ES-I3 (cell line): ENCODE results near the gene PFN1.

Experiments
- H3K36me3 ChIP-seq: 2 replicates; pipeline ENCODE4 v1.6.1; 2013; ENCODE audit warnings: mild to moderate bottlenecking, low read length, control low read depth, moderate library complexity; ENCODE audit not compliant: insufficient read depth
- H3K4me1 ChIP-seq: 2 replicates; pipeline ENCODE4 v1.6.1; 2013; ENCODE audit warnings: mild to moderate bottlenecking, control low read depth, low read length; ENCODE audit not compliant: insufficient read depth
- H3K9ac ChIP-seq: 2 replicates; pipeline ENCODE4 v1.6.1; 2013; ENCODE audit warnings: low read depth, mild to moderate bottlenecking, low read length, moderate library complexity
- H3K9me3 ChIP-seq: 2 replicates; pipeline ENCODE4 v1.6.1; 2013; ENCODE audit warnings: mild to moderate bottlenecking, low read length, moderate library complexity; ENCODE audit not compliant: control insufficient read depth, insufficient read depth

PFN1 gene

DNA sequence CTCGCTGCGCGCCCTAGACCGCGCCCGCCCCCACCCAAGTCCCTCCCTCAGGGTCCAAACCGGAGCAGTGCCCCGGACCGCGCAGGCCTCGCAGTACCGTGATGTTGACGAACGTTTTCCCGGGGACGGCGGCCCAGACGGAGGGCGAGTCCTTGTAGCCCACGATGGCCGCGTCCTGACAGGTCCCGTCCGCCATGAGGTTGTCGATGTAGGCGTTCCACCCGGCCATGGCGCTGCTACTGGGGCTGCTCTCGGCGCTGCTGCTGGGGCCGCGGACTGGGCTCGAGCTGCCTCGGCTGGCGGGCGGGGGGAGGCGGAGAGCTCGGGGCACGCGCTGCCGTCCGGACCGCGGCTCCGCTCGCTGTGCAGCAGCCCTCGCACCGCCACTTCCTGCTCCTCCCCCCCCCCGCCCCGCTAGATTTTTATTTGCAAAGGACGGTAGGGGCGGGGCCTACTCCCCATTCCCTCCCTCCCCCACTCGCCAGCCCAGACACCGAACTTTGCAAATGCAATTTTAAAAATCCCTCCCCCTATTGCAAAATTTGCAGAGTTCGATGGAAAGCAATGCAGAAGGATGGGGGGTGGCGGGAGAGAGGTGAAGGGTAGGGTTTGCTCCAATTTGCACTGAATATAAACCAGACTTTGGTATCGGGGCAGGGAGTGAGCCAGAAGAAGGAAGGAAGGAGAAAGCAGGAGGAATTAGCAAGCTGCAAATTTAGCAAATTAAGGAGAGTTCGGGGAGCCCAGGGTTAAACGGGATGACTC, at the start of gene PFN1:
Gene PFN1, minus strand, starts transcription at position 365 of the 765 bp plus-strand sequence. Its CDS starts 136 bp downstream, at position 229.
- Histone ChIP-seq H3K9me3 (no peaks in the 10 kb centered on the region), H3K4me1 (peaks cover 25% of the 10 kb centered on the region), H3K9ac (peak within 1 kb of the TSS; percentile 76), H3K36me3 (peaks cover 9% of the 10 kb centered on the region)

DNA sequence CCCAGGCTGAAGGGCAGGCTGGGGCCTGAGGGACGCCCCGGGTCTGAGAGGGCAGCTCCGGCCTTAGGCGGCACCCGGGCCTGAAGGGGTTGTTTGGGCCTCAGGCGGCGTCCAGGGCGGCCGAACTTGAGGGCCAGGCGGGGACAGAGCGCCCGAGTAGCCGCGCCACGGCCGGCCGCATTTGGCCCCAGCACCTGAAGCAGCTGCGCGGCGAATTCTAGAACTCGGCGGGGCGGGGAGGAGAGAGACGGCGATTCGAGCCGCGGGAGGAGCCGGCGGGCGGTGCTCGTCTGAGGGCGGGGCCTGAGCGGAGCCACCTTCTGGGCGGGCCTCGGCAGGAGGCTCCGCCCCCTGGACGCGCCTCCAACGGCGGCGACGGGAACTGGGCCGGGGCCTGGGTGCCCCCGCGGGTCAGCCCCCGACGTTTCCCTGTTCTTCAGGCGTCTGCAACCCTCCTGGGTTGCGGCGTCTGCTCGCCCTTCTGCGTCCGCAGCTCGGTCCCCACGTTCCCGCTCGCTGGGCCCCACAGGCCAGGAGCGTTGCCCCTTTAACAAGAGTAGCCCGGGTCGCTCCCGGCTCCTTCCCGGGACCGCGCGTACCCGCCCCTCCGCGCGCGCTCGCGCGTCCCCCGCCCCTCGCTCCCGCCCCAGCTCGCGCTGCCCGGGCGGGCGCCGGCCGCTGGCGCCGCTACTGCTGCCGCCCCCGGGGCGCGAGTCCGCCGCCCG, 49.1 kb upstream of the PFN1 start, which contains the start of the genes INCA1 and KIF1C:
Gene INCA1, minus strand, starts transcription at position 221 of the 725 bp plus-strand sequence. CDS start 3,085 bp downstream, outside the sequence.
Gene KIF1C, plus strand, starts transcription at position 649 of the 725 bp plus-strand sequence. CDS start 2,297 bp downstream, outside the sequence.
- no peaks in the 10 kb centered on the region for H3K9me3 ChIP-seq
- H3K9ac ChIP-seq, result peak within 1 kb of the TSS; percentile 83
- H3K36me3 ChIP-seq, result peaks cover 4% of the 10 kb centered on the region; the same call in 1 of the 2 replicates
- H3K4me1 ChIP-seq, result 0 out of 2 replicates have a peak, but pooled peaks cover 7% of the 10 kb centered on the region

DNA sequence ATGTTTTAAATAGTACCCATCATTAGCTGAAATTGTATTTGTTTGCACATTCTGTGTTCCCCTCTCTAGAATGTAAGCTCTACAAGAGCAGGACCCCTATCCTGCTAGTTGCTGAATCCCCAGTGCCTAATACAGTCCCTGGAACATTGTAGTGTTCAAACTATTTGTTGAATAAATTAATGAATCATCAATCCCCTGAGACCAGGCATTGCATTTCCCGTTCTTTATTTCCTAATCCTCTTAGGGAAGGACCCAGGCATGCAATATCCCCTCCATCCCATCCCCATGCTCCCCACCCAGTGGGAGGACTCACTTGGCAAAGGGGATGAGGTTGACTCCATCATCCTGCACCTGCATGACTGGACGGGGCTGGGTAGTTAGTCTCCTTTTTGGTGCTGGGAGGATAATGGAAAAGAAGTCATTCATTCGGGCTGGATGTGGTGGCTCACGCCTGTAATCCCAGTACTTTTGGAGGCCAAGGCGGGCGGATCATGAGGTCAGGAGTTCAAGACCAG, 45.8 kb upstream of the PFN1 start:
- no peaks in the 10 kb centered on the region for H3K9me3 ChIP-seq
- no peak overlapping the region for H3K9ac ChIP-seq
- H3K36me3 ChIP-seq, result no peaks in the 10 kb centered on the region
- 0 out of 2 replicates have a peak, but pooled peaks cover 1% of the 10 kb centered on the region for H3K4me1 ChIP-seq

DNA sequence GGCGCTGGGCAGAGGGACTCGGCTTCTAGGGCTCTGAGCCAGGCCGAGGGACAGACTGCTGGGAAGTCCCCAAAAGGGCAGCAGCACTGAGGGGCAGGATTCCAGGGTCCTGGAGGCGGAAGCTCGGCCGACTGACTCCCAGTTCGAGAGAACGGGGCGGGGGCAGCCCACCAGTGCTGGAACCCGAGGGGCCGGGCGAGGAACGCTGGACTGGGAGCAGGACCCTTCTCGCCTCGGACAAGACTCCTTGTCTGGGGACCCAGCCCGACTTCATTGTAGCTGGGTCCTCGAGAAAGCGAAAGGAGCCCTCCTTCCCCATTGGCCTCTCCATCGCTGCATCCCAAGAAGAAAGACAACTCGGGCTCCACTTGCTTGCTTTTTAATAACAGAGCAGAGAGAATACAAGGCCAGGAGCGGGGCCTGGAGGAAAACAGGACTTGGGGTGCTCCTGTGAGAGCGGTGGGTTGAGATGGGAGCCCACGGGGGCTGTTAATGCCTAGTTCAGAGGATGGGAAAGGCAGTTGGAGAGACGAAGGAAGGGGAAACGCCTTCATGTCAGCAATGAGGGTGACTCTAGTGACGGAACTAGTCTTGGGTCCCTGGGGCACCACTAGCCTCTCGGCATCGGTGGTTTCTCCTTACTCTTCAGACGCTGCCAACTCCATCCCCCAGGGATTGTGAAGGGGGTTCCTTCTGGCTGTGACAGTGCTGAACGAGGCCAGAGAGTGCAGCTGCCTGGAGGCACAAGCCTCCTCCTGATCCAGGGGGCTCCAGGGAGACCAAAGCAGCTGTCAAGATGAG, 39.6 kb upstream of the PFN1 start:
- H3K9me3 ChIP-seq, result no peaks in the 10 kb centered on the region
- no peaks in the 10 kb centered on the region; the same call in 1 of the 2 replicates for H3K36me3 ChIP-seq
- H3K9ac ChIP-seq, result peak overlapping the region; percentile 70
- H3K4me1 ChIP-seq, result peaks cover 4% of the 10 kb centered on the region; the same call in 1 of the 2 replicates

DNA sequence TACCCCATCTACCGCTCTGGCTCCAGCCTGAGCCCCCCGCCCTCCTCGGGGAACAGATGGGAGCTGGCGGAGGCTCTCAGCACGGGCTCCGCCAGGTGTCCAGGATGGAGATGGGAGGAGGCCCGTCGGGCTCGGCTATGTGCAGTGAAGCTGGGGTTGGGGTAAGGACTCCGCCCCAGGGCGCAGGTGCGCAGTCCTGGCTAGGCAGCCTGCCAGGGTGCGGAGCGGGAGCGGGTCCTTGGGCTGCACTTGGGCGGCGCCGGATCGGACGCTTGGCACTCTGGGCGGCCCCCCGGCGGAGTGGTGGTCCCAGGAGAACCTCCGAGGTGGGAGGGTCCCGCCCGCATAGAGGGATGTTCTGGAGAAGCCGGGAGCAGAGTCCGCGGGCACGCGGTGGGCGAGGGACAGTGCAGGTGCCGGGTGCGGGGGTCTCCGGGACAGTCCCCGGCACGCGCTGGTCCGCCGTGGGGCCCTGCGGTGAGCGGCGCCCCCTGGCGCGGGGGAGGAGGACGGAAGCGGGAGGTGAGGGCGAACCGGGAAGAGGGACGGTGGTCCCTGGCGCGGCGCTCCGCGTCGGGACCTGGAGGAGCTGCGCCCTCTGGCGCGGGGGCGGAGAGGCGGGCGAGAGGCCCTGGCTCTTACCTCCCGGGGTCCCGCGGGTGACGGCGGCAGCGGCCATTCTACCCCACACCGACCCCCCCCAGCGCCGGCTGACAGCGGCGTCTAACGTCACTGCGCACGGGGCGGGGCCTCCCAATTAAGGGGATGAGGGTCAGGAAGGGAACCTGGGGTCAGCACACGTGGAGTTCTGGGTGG, 38.8 kb upstream of the PFN1 start, which contains the start of gene CAMTA2:
Gene CAMTA2, minus strand, starts transcription at position 725 of the 816 bp plus-strand sequence. CDS start 1,453 bp downstream, outside the sequence.
- H3K9ac ChIP-seq, result peak within 1 kb of the TSS; percentile 70
- peaks cover 4% of the 10 kb centered on the region; the same call in 1 of the 2 replicates for H3K4me1 ChIP-seq
- H3K9me3 ChIP-seq, result no peaks in the 10 kb centered on the region

DNA sequence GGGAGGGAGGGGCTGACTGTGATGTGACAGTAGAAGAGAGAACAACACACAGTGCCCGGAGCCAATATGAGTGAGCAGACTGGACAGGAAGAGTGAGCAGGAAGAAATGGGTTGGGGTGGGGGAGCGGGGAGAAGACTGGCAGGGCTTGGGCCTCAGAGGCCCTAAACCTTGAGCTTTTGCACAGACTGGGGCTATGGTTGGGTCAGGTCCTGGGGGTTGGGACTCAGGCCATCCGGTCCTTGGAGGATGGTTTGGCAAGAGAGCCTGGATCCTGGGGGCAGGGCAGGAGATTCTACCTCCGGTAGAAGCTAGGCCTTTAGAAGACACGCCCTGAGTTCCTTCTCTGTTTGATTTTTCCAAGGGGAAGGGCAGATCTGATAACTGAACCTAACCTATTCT, 38.1 kb upstream of the PFN1 start:
- Histone ChIP-seq H3K36me3 (no peaks in the 10 kb centered on the region; the same call in 1 of the 2 replicates), H3K4me1 (peaks cover 4% of the 10 kb centered on the region; the same call in 1 of the 2 replicates), H3K9ac (peak overlapping the region; percentile 70), H3K9me3 (no peaks in the 10 kb centered on the region)

More for the DNA sequence above, 38.8 kb upstream of the PFN1 start, which contains the start of gene CAMTA2:
- H3K36me3 ChIP-seq, result no peaks in the 10 kb centered on the region; the same call in 1 of the 2 replicates

DNA sequence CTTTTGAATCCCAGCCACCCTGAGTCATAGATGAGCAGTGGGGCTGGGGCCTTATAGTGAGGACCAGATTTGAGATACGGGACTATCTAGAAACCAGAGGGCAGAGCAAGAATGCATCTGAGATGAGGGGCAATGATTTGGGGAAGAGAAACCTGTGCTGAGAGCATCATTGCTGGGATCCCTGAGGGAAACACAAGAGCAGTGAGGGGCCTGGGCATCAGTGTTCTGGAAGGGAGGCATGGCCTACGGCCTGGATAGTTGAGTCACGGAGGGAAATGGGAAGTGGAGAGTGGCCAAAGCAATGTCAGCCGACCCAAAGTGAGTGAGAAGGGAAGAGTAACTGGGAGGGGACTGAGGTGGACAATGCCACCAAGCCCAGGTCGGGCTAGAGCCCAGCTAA, 34.0 kb upstream of the PFN1 start:
- H3K36me3 ChIP-seq, result peaks cover 8% of the 10 kb centered on the region; the same call in 1 of the 2 replicates
- H3K4me1 ChIP-seq, result peaks cover 5% of the 10 kb centered on the region
- H3K9ac ChIP-seq, result no peak overlapping the region
- no peaks in the 10 kb centered on the region for H3K9me3 ChIP-seq

DNA sequence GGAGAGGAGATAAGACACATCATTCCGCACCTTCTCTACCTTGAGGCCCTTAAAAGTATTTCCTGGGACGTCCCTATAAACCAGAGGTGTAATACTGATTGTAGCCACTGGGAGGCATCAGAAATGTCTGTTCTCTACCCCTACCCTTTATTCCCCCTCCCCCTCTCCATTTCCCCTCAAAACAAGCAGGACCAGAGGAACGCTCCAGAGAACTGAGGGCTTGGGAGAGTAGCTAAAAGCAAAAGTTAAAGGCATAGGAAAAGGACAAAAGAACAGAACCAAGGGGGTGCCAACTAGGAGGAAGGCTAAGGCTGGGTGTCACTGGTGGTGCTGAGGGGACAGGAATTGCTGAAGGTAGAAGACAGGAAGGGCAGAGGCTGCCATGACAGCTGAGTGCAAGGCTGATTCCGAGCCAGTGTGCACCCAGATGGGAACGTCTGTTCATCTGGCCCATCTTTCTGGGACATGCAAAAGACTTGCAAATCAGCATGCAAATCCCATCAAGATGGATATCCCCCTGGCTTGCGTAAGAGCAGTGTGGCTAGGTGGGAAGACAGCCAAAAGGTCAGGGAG, 32.4 kb upstream of the PFN1 start:
- peaks cover 5% of the 10 kb centered on the region for H3K4me1 ChIP-seq
- peaks cover 8% of the 10 kb centered on the region; the same call in 1 of the 2 replicates for H3K36me3 ChIP-seq
- H3K9ac ChIP-seq, result no peak overlapping the region
- H3K9me3 ChIP-seq, result no peaks in the 10 kb centered on the region

DNA sequence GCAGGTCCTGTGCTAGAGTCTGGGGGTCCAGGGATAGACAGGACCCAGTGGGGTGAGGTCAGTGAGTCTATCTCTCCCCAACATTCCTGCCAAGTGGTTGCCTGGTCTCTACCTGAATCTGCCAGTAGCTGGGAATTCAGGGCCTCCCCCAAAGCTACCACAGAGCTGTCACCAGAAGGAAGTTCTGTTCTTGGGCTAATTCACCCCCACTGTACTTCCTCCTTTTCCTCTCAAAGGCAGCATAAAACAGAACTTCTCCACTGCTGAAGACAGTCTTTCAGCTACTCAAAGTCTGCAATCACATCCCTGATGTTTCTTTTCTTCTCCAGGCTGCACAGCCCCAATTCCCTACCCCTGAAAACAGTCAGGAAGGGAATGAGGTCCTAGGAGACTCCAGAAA, 30.4 kb upstream of the PFN1 start:
- Histone ChIP-seq H3K36me3 (peaks cover 8% of the 10 kb centered on the region; the same call in 1 of the 2 replicates), H3K4me1 (peaks cover 5% of the 10 kb centered on the region), H3K9ac (no peak overlapping the region)

DNA sequence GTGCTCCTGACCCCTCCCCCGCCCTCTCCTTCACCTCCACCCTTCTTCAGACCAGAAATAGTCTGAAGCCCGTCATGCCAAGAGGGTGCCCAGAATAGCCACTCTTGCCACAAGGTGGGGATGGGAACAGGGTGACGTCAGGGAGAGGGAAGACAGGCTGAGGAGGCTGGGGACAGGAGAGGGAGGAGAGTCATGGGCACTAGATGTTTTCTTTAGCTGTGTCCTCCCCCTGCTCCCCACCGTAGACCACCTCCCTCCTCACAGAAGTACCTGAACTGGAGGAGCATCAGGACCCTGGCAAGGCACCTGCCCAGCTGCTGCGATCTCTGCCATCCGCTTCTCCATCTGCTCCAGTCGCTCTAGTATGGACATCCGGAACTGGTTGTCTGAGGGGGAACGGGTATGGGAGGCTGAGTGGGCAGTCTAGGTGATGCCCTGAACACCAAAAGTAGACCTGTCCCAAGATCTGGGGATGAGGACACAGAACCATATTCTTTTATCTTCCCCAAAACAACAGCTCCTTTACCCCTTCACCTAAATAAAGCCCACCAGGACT, 25.9 kb upstream of the PFN1 start:
- Histone ChIP-seq H3K9me3 (no peaks in the 10 kb centered on the region), H3K36me3 (peaks cover 13% of the 10 kb centered on the region), H3K9ac (no peak overlapping the region), H3K4me1 (peaks cover 15% of the 10 kb centered on the region)

More for the DNA sequence above, 30.4 kb upstream of the PFN1 start:
- H3K9me3 ChIP-seq, result no peaks in the 10 kb centered on the region

DNA sequence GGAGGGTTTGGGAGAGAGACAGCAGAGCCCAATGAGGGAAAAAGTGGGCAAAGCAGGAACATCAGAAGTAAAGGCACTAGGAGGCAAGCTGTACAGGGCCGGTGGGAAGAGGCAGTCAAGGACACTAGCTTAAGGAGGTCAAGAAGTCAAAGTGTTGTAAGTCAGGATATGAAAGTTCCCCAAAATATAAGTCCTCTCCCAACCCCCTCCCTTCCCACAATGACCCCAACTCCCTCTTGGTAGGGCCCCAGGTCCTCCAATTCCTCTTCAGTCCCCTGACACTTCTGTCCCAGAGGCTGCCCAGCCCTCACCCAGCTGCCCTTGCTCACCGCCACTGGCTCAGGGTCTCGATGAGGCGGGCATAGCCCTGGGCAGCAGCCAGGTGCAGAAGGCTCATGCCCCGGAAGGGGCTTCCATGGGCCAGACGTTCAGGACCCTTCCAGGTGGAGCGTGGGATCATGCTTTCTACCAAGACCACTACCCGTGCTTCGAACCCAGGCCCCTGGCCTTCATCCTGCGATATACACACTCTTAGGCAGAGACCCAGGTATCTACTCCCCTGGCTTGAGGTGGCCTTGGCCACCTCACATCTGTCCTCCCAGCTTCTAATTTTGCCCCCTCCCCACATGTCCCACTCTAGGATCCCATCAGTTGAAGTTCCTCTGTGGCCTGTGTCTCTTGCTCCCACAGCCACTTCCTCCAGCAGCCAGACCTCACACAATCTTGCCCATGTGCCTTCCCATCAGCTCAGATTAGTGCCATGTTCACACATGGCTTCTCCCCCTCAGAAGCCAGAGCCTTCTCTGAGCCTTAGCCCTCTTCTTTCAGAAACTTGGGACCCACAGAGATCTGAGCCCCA, 25.2 kb upstream of the PFN1 start:
- Histone ChIP-seq H3K4me1 (peaks cover 15% of the 10 kb centered on the region), H3K36me3 (peaks cover 12% of the 10 kb centered on the region), H3K9me3 (no peaks in the 10 kb centered on the region), H3K9ac (no peak overlapping the region)

DNA sequence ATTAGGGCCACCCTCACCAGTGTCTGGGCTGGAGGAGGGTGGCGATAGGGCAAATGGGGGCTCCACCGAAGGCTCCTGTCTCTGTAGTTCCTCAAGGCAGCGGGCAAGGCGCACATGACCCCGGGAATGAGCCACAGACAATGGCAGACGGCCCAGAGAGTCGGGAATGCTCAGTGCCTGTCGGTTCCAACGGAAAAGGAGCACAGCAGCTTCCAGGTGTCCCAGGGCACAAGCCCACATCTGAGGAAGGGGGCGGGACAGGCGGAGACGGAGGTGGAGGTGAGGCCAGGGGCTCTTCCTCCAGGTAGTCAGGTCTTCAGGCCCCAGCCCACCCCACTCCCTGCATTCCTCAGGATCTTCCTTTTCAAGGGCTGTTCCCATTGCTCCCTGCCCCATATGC, 24.4 kb upstream of the PFN1 start:
- peaks cover 9% of the 10 kb centered on the region for H3K36me3 ChIP-seq
- H3K9me3 ChIP-seq, result no peaks in the 10 kb centered on the region
- no peak overlapping the region for H3K9ac ChIP-seq
- peaks cover 15% of the 10 kb centered on the region for H3K4me1 ChIP-seq
